Thoracic aorta (tissue), 2 donors: ENCODE results near the gene TEX22. TPM values are rescaled to one million over a fixed set of nuclear protein-coding genes. Genes with fewer than 3 reads are reported as not detected.
A peak's percentile ranks its signal among the peaks of the same experiment; 100 is the strongest.

ENCODE experiments used
- ATAC-seq: fragments of 150-250 bp; one replicate; pipeline ENCODE4 v1.8.0; 2017; ENCODE audit warnings: low read depth; ENCODE audit not compliant: insufficient number of reproducible peaks, low FRiP score
- DNase-seq: peaks from one replicate; pipeline ENCODE4 v3.0.0-alpha.2; 2020; ENCODE audit warnings: low spot score
- H3K27ac ChIP-seq, 2 donors: fragments of 200-600 bp; sonication (generic); 1 replicate in 1 of 2; 2 replicates in 1 of 2; pipeline ENCODE4 v1.5.1; 2016; ENCODE audit warnings: mild to moderate bottlenecking in 2 of 2, moderate library complexity in 2 of 2
- H3K27me3 ChIP-seq: fragments of 200-600 bp; sonication (generic); replicated peaks from 2 replicates; pipeline ENCODE4 v1.6.0; 2016; ENCODE audit warnings: mild to moderate bottlenecking; ENCODE audit not compliant: insufficient read depth
- H3K36me3 ChIP-seq: fragments of 200-600 bp; sonication (generic); one replicate; pipeline ENCODE4 v1.5.1; 2016
- H3K4me1 ChIP-seq, 2 donors: fragments of 200-600 bp; sonication (generic); 1 replicate in 1 of 2; 2 replicates in 1 of 2; pipeline versions ENCODE4 v1.5.1 to v1.6.0; 2016; ENCODE audit warnings: low read depth in 2 of 2, mild to moderate bottlenecking in 1 of 2; ENCODE audit not compliant: control insufficient read depth in 1 of 2
- H3K4me3 ChIP-seq: fragments of 200-600 bp; sonication (generic); 2 replicates; pipeline ENCODE4 v1.5.1; 2016; ENCODE audit warnings: mild to moderate bottlenecking
- H3K9me3 ChIP-seq: fragments of 200-600 bp; sonication (generic); 2 replicates; pipeline ENCODE4 v1.5.1; 2016
- total RNA-seq, 2 donors: library from RNA; depleted of rRNA; stranded (reverse); fragments of >200 nt; gene quantifications; one replicate each; pipeline versions ENCODE4 v1.1.0 to v1.2.3, GENCODE V29; 2016
- TF ChIP-seq, protein P1 (sequence below): fragments of 200-600 bp; sonication (generic); IDR thresholded peaks from one replicate; pipeline ENCODE4 v1.5.1; 2019; ENCODE audit warnings: antibody characterized with exemption

The TEX22 gene
- total RNA-seq, 2 donors from 2014 or later: not detected

- no peaks in the 10 kb centered on the region for H3K27me3 ChIP-seq
- peak overlapping the region; percentile 48 for H3K4me3 ChIP-seq
- H3K9me3 ChIP-seq: no peaks in the 10 kb centered on the region
- ATAC-seq (peak; percentile 17), DNase-seq (no peak)
- peaks cover 0 to 7% of the 10 kb centered on the region in 2 donors for H3K4me1 ChIP-seq
- peaks cover 4% of the 10 kb centered on the region for H3K36me3 ChIP-seq
- TF ChIP-seq, protein P1, sequence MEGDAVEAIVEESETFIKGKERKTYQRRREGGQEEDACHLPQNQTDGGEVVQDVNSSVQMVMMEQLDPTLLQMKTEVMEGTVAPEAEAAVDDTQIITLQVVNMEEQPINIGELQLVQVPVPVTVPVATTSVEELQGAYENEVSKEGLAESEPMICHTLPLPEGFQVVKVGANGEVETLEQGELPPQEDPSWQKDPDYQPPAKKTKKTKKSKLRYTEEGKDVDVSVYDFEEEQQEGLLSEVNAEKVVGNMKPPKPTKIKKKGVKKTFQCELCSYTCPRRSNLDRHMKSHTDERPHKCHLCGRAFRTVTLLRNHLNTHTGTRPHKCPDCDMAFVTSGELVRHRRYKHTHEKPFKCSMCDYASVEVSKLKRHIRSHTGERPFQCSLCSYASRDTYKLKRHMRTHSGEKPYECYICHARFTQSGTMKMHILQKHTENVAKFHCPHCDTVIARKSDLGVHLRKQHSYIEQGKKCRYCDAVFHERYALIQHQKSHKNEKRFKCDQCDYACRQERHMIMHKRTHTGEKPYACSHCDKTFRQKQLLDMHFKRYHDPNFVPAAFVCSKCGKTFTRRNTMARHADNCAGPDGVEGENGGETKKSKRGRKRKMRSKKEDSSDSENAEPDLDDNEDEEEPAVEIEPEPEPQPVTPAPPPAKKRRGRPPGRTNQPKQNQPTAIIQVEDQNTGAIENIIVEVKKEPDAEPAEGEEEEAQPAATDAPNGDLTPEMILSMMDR: no peak
- H3K27ac ChIP-seq: no peak overlapping the region
Observed at GRCh38 chr14:105363847-105364708, 34.3 kb upstream of the TEX22 start.

DNA sequence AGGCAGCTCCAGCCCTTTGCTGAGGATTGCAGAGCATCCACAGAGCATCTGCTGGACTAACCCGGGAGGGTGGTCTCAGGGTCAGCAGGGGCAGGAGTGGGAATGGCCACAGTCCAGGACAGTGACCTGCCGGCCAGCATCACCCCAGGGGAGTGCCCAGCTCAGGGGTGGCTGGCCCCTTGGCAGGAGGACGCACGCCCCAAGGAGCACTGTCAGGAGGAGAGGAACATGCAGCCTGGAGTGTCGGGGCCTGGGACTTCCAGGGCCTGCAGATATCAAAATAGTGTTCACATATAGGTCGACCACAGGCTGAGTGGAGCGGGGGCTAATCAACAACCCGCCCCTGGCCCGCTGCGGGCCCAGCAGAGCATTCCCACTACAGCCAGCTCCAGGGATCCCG is 33.2 kb upstream of the TEX22 start:
- no peak for DNase-seq
- Histone ChIP-seq H3K27me3 (no peaks in the 10 kb centered on the region), H3K9me3 (no peaks in the 10 kb centered on the region), H3K4me3 (no peak overlapping the region), H3K4me1 (peaks cover 0 to 7% of the 10 kb centered on the region in 2 donors), H3K36me3 (peaks cover 4% of the 10 kb centered on the region), H3K27ac (no peak overlapping the region)
- no peak for ATAC-seq
- TF ChIP-seq, protein P1: no peak

- Histone ChIP-seq H3K4me3 (no peak overlapping the region), H3K9me3 (no peaks in the 10 kb centered on the region), H3K27ac (no peak overlapping the region), H3K27me3 (no peaks in the 10 kb centered on the region), H3K36me3 (peaks cover 4% of the 10 kb centered on the region), H3K4me1 (peaks cover 0 to 7% of the 10 kb centered on the region in 2 donors)
- ATAC-seq (no peak), DNase-seq (no peak)
- TF ChIP-seq, protein P1: no peak
Observed at GRCh38 chr14:105365681-105366080, 32.7 kb upstream of the TEX22 start.

DNA sequence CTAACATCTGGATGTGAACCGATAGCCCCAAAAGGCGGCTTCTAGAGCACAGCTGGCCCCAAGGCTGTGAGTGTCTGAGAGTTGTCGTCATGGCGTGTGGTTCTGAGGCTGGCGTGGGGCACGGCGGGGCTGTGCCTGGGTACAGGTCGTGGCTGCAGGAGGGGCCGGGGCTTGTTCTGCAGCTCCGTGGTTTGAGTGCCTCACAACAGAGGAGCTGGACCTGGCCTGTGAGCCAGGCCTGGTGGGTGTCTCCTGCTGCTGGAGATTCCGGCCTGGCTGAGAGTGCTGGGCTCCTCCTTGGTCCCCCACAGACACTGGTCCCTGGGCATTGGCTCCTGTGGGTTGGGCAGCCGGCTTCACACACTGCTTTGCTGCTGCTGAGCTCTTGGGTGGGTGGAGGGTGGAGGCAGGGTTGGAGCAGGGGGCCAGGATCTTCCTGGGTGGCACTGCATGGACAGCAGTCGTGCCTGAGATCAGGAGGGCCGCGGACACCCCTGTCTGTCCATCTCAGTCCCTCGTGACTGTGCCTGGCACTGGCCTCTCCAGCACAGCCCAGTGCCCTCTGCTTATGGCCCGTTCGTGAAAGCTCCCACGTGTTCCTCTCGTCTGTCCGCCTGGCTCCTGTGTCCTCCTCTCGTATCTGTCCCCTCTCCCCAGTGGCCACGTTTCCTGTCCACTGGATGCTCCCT is 31.8 kb upstream of the TEX22 start:
- Histone ChIP-seq H3K4me3 (no peak overlapping the region), H3K36me3 (peaks cover 4% of the 10 kb centered on the region), H3K9me3 (no peaks in the 10 kb centered on the region), H3K27me3 (no peaks in the 10 kb centered on the region), H3K27ac (no peak overlapping the region), H3K4me1 (peaks cover 0 to 7% of the 10 kb centered on the region in 2 donors)
- no peak for DNase-seq
- ATAC-seq: no peak
- TF ChIP-seq, protein P1: no peak
